DND-41 (cell line): ENCODE data around the gene CENPN.

ENCODE experiments used
- EZH2 ChIP-seq: IDR thresholded peaks from 3 replicates; pipeline ENCODE4 v1.6.1; 2012; ENCODE audit warnings: borderline replicate concordance, low read depth, mild to moderate bottlenecking, moderate library complexity, low read length, inconsistent platforms; ENCODE audit not compliant: severe bottlenecking
- TF ChIP-seq, protein P1 (sequence below): IDR thresholded peaks from 2 replicates; pipeline ENCODE4 v1.5.1; 2012; ENCODE audit warnings: borderline replicate concordance, low read length, moderate library complexity, mild to moderate bottlenecking; ENCODE audit not compliant: poor library complexity, severe bottlenecking; ENCODE audit errors: extremely low read depth

- TF ChIP-seq, protein P1, sequence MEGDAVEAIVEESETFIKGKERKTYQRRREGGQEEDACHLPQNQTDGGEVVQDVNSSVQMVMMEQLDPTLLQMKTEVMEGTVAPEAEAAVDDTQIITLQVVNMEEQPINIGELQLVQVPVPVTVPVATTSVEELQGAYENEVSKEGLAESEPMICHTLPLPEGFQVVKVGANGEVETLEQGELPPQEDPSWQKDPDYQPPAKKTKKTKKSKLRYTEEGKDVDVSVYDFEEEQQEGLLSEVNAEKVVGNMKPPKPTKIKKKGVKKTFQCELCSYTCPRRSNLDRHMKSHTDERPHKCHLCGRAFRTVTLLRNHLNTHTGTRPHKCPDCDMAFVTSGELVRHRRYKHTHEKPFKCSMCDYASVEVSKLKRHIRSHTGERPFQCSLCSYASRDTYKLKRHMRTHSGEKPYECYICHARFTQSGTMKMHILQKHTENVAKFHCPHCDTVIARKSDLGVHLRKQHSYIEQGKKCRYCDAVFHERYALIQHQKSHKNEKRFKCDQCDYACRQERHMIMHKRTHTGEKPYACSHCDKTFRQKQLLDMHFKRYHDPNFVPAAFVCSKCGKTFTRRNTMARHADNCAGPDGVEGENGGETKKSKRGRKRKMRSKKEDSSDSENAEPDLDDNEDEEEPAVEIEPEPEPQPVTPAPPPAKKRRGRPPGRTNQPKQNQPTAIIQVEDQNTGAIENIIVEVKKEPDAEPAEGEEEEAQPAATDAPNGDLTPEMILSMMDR, result no peak
- no peak for TF ChIP-seq EZH2
Observed at GRCh38 chr16:81077076-81077940, 70.3 kb downstream of the CENPN start, which contains the start of gene C16orf46.
